ENCODE data around the gene NDUFS7.

NDUFS7 gene

GRCh38 chr19:1383312-1384084, at the start of gene NDUFS7:
Gene NDUFS7 (plus strand): TSS chr19:1383907. CDS start chr19:1383927, 20 bp downstream.
- peak; percentile 96 for DNase-seq (ENCODE audit: low read depth, low spot score)

GRCh38 chr19:1336079-1336684, 47.5 kb upstream of the NDUFS7 start:
- DNase-seq (ENCODE audit: low read depth, low spot score), result no peak

- no peak for DNase-seq (ENCODE audit: low read depth, low spot score)
Observed at GRCh38 chr19:1340681-1341469, 42.8 kb upstream of the NDUFS7 start.

GRCh38 chr19:1343041-1343440, 40.7 kb upstream of the NDUFS7 start:
- DNase-seq (ENCODE audit: low read depth, low spot score), result no peak

GRCh38 chr19:1349211-1349610, 34.5 kb upstream of the NDUFS7 start:
- no peak for DNase-seq (ENCODE audit: low read depth, low spot score)

- no peak for DNase-seq (ENCODE audit: low read depth, low spot score)
Observed at GRCh38 chr19:1350867-1351266, 32.8 kb upstream of the NDUFS7 start.

GRCh38 chr19:1351381-1351851, 32.3 kb upstream of the NDUFS7 start:
- no peak for DNase-seq (ENCODE audit: low read depth, low spot score)

GRCh38 chr19:1353144-1353543, 30.6 kb upstream of the NDUFS7 start:
- DNase-seq (ENCODE audit: low read depth, low spot score), result no peak

- no peak for DNase-seq (ENCODE audit: low read depth, low spot score)
Observed at GRCh38 chr19:1354970-1355567, 28.6 kb upstream of the NDUFS7 start.

GRCh38 chr19:1355568-1356507, 27.9 kb upstream of the NDUFS7 start:
- DNase-seq (ENCODE audit: low read depth, low spot score), result peak; percentile 39

- no peak for DNase-seq (ENCODE audit: low read depth, low spot score)
Observed at GRCh38 chr19:1356508-1356865, 27.2 kb upstream of the NDUFS7 start.

- no peak for DNase-seq (ENCODE audit: low read depth, low spot score)
Observed at GRCh38 chr19:1357531-1358109, 26.1 kb upstream of the NDUFS7 start.

- peak; percentile 26 for DNase-seq (ENCODE audit: low read depth, low spot score)
Observed at GRCh38 chr19:1360126-1360817, 23.4 kb upstream of the NDUFS7 start.

GRCh38 chr19:1360818-1361461, 22.8 kb upstream of the NDUFS7 start:
- DNase-seq (ENCODE audit: low read depth, low spot score), result peak; percentile 92

GRCh38 chr19:1361601-1362386, 21.9 kb upstream of the NDUFS7 start:
- peak; percentile 83 for DNase-seq (ENCODE audit: low read depth, low spot score)

- DNase-seq (ENCODE audit: low read depth, low spot score), result no peak
Observed at GRCh38 chr19:1362387-1363257, 21.1 kb upstream of the NDUFS7 start.

- no peak for DNase-seq (ENCODE audit: low read depth, low spot score)
Observed at GRCh38 chr19:1363599-1363998, 20.1 kb upstream of the NDUFS7 start.

Measured in astrocyte of the hippocampus (primary cell).